ENCODE data around the gene RAPSN.

- TF ChIP-seq CEBPB (IDR thresholded peaks at IDR 0.05; ENCODE audit: low read depth, low read length): no peak
- TF ChIP-seq TAF7 (optimal IDR thresholded peaks at IDR 0.05; ENCODE audit: borderline replicate concordance, low read depth, low read length): no peak
- no peak for TF ChIP-seq CTCF (IDR thresholded peaks at IDR 0.05; ENCODE audit: control extremely low read depth in 1 of 3, insufficient read depth in 1 of 3, low read depth in 1 of 3, low read length in 3 of 3)
- no peak for TF ChIP-seq POLR2A (IDR thresholded peaks at IDR 0.05; ENCODE audit: control extremely low read depth in 1 of 2, low read depth in 2 of 2, low read length in 2 of 2)
- no peak for TF ChIP-seq RAD21 (IDR thresholded peaks at IDR 0.05 in 1 of 2, conservative IDR thresholded peaks at IDR 0.05 in 1 of 2; ENCODE audit: low read depth in 2 of 2, low read length in 2 of 2)
- no peak for TF ChIP-seq TEAD4 (IDR thresholded peaks at IDR 0.05; ENCODE audit: low read depth, low read length)
- no peak for TF ChIP-seq TAF1 (IDR thresholded peaks at IDR 0.05; ENCODE audit: low read depth, low read length)
- no peak for TF ChIP-seq CBX5 (IDR thresholded peaks at IDR 0.05; ENCODE audit: low read depth, low read length)
Measured at GRCh38 chr11:47391077-47391583, 57.8 kb downstream of the RAPSN start.
